NCI-H2107 (cell line): ENCODE results near the gene ATP6V0C.
"Not testable (repeated sequence)": the region's sequence is repeated elsewhere in the genome, so short reads cannot be mapped to it uniquely, and the experiment has no call there.

ENCODE experiments used
- DNase-seq: peaks from one replicate; lab custom pipeline; 2025; lab: John Stamatoyannopoulos, UW

ATP6V0C gene

GRCh38 chr16:2550283-2550878, 36.6 kb downstream of the ATP6V0C start:
- DNase-seq, result not testable (repeated sequence)

GRCh38 chr16:2551420-2551889, 37.7 kb downstream of the ATP6V0C start:
- DNase-seq, result not testable (repeated sequence)

- not testable (repeated sequence) for DNase-seq
Observed at GRCh38 chr16:2554709-2555425, 41.1 kb downstream of the ATP6V0C start.

GRCh38 chr16:2557150-2557549, 43.4 kb downstream of the ATP6V0C start:
- not testable (repeated sequence) for DNase-seq

DNA sequence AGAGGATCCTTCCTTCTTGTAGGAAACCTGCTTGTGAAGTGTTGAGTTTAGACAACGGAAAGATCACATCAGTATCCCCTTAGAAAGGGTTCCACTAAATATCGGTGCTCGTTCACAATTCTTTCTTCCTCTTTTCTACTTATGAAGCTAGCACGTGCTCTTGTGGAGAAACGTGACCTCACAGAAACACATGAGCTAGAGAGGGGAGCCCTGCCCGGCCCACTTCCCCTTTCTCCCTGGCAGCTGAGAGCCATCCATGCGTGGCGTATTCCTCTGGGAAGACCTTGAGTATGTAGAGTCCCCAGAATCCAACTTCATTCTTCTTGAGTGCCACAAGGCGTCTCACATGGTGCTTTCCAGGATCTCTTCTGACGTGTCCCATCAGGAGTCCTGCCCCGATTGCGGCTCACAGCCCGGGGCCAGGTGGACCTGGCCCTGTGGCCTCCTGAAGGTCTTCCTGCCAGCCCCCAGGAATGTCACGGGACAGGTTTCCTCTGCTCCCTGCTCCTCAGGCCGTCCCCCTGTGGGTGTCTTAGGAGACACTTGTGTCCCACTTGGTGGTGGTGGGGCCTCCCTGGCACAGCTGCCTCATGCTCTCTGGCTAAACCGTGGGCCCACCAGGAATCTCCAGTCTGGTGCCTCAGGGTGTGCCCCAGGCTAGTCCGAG, 46.5 kb downstream of the ATP6V0C start:
- not testable (repeated sequence) for DNase-seq

- not testable (repeated sequence) for DNase-seq
Observed at GRCh38 chr16:2560798-2561133, 47.0 kb downstream of the ATP6V0C start.

- not testable (repeated sequence) for DNase-seq
Observed at GRCh38 chr16:2567506-2567905, 53.8 kb downstream of the ATP6V0C start.

DNA sequence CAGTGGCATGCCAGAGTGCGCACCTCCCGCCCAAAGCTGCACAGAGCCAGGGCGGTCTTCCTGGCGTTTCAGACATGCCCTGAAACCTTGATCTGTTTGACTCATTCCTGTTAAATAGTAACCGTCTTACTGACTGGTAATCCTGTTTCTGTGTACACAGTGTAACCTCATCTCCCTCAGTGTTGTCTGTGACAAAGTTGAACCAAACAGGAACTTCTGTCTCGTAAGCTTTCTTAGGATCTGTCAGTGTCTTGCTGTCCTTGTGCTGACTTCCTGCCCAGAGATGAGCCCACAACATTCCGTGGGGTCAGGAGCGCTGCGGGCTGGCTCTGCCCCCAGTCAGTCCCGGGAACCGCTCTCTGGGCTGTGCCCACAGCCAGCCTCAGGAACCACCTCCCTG, 54.8 kb downstream of the ATP6V0C start:
- DNase-seq, result not testable (repeated sequence)
